ENCODE measurements around the gene SPAG9.

Gene SPAG9

DNA sequence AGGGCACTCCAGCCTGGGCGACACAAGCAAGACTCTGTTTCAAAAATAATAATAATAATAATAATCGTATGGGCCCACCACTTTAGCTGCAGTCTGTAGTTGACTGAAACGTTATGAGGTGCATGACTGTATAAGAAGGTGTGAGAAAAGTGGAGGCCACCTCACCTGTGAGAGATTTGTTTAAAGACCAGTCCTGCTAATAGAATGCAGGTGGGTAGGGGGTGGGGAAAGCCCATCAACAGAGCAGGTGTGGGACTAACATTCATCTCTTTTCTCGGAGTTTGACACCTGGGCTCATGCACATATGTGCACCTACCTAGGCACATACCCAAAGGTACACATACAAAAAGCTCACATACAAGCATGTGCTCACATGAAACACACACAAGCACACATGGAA, 186.5 kb downstream of the SPAG9 start:
- DNase-seq: no peak

DNA sequence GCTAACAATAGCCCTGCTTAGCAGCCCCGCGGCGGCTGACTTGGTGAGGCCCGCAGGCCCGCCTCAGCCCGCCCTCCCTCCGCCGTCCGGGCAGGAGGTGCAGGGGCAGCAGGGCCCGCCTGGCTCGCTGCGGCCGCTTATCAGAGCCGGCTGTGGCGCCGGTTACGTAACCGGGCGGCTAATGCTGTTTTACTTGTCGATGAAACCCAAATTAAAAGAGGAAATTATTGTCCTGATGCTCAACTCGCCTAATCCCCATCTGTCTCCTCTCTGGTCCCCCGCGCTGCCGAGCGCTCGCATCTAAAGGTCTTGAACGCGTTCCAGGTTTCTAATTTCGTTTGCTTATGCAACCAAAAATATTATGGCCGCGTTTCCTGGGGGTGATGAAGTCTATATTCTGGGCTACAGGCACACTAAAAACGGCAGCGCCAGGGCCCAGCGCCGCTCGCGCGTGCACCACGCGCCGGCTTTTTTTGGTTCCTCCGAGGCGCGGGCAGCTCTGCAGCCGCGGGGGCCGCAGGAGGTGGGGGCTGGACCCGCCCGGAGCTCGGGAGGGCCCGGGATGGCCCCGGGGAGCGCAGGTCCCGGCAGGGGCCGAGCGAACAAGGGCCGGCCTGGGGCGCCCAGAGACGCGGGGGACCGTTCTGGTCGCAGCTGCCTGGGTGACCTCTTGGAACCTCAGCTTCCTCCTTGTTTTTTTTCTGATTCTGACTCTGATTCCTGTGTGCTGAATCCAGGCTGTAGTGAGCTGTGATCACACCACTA, 189.3 kb downstream of the SPAG9 start:
- DNase-seq: peak; percentile 59

- no peak for DNase-seq
These were observed 192.0 kb downstream of the SPAG9 start for GRCh38 chr17:50928646-50929045.

GRCh38 chr17:50927287-50927686, 193.4 kb downstream of the SPAG9 start:
- no peak for DNase-seq

DNA sequence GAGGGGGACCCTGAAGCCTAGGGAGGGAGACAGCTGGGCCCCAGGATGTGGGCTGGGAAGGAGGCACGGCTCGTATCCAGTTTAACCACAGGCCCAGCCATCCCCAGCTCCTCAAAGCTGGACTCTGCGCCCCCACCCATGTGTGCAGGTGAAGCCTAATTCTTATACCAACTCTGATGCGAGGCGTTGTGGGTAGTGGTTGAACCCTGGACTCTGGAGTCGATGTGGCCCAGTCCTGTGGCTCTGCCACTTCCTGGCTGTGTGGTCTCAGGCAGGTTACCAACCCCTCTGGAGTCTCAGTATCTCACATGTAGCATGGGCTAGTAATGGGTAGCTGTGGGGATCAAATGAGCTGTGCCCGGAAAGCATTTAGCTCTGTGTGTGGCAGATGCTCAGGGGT, 194.1 kb downstream of the SPAG9 start:
- no peak for DNase-seq

GRCh38 chr17:50925296-50925891, 195.3 kb downstream of the SPAG9 start:
- DNase-seq: no peak

GRCh38 chr17:50924800-50925199, 195.9 kb downstream of the SPAG9 start:
- no peak for DNase-seq

GRCh38 chr17:50924300-50924699, 196.4 kb downstream of the SPAG9 start:
- no peak for DNase-seq

- DNase-seq: no peak
These were observed 197.1 kb downstream of the SPAG9 start for GRCh38 chr17:50923611-50924010.

DNA sequence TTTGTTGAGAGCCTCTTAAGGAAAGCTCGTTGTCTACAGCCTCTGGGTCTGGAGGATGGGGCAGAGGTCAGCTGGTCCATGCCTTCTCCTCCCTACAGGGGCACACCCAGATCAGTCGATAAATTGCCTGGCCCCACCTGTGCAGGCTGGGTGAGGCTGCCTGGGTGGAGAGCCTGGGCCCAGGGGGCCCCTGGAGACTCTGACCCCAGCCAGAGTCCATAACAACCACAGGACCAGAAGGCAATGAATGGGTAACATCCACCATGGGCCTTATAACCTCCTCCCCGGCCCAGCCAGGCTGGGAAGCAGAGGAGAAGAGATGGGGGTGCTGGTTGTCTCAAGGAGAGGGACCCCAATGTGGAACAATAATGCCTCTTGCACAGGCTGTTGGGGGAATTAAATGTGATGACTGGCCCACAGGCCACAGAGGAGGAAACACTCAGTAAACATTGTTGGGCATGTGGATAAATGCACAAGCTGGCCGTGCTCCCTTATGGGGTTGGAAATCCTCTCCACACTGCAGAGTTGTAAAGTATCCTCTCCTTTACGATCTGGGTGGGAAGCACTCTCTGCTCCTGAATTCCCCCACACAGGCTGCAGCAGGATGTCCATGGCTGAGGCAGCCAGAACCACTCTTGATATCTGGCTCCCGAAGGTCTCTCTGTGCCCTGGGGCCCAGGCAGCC, 197.8 kb downstream of the SPAG9 start:
- DNase-seq: no peak

- DNase-seq: no peak
These were observed 198.6 kb downstream of the SPAG9 start for GRCh38 chr17:50922107-50922506.

GRCh38 chr17:50920891-50921586, 199.6 kb downstream of the SPAG9 start:
- DNase-seq: no peak

- no peak for DNase-seq
These were observed 200.6 kb downstream of the SPAG9 start for GRCh38 chr17:50920041-50920410.

- peak; percentile 96 for DNase-seq
These were observed 201.2 kb downstream of the SPAG9 start for GRCh38 chr17:50919321-50920040.

DNA sequence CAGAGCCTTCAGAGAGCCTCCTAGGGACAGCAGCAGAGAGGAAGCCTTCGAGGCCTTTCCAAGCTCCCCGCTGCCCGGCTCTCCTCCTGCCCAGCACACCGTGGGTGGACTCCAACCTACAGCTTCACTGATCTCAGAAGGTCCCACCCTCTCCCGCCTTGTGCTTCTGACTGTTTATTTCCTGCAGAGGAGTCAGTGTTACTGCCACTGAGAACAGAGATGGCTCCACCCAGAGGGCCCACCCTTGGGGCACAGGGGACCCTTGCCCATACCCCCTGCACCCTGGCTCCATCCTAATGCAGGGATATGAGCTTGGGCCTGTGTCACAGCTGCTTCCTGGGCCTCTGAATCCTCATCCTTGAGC, 201.8 kb downstream of the SPAG9 start:
- DNase-seq: peak; percentile 54

DNA sequence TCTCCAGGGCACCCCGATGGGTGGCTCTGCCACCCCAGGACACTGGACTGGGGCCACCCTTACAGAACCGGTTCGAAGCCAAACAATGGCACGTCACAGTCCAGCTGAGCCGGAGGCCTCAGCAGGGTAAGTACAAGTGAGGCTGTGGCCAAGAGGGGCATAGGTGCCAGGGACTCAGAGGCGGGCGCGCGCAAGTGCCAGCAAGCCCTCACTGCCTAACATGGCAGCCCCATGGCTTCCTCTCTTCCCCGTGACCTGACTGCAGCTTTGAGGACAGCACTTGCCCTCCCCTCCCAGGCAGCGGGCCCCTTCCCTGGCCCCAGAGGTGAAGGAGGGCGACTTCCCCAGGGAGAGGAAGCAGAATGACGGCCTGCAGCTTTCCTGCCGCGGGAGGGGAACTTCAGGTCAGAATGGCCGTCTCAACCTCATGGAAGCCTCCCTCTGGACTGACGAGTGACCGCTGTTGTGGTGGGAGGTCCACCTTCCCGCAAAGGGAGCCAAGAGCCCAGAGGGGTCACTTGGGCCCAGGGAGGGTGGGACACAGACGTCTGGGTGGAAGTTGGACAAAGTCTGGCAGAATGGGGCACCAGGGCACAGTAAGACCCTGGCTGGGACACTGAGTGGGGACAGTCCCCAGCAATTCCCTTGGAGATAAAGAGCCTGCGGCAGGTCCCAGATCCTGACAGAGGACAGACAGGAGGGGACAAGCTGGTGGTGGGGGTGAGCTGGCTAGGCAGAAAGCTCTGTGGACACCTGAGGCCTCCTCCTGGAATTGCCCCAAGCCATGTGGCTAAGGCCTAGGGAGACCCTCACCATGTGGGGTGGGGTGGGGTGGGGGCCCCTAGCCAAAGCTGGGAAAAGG, 202.4 kb downstream of the SPAG9 start:
- peak; percentile 57 for DNase-seq

DNA sequence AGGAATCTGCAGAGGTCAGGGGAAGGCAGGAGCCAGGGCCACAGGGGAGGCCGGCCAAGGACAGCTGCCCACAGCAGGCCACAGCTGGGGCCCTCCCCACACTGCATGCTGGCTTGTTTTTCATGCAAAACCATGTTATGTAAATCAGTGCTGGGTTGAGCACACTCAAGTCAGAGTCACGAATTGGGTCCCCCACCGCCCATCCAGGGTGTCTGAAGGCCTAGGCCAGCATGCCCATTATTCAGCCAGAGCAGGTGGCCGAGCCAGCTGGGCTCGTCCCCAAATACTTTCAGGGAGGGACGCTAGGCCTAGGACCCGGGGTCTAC, 203.3 kb downstream of the SPAG9 start:
- no peak for DNase-seq

DNA sequence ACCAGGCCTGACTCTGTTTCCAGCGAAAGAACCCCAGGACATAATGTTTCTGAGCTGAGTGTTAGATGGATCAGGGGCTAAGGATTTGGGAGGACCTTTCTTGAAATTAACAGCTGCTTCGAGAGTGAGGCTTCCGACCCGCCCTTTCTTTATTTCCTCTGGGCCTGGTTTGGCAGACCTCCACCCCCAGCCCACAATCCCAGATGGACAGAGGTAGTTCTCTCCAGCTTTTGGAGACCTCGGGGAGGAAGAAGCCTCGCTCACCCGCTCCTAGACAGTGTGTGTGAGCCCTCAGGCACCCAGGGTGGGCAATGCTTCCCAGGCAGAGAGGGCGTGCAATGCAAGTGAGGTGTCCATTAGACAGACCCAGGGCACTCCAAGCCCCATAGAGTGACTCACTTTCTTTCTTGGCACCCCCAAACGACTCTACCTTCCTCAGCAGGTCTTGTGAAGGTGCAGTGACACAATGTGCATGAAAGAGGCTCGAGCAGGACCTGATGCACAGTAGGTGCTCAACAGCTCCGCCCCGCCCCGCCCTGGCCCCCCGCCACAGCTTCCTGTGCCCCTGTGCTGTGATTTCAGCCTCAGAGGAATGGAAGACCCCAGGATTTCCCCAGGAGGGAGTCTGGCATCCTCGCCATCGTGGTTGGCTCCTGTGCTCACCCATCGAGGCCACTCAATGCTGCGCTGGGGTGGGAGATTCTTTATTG, 203.8 kb downstream of the SPAG9 start:
- DNase-seq: no peak

GRCh38 chr17:50916026-50916707, 204.5 kb downstream of the SPAG9 start:
- no peak for DNase-seq

DNA sequence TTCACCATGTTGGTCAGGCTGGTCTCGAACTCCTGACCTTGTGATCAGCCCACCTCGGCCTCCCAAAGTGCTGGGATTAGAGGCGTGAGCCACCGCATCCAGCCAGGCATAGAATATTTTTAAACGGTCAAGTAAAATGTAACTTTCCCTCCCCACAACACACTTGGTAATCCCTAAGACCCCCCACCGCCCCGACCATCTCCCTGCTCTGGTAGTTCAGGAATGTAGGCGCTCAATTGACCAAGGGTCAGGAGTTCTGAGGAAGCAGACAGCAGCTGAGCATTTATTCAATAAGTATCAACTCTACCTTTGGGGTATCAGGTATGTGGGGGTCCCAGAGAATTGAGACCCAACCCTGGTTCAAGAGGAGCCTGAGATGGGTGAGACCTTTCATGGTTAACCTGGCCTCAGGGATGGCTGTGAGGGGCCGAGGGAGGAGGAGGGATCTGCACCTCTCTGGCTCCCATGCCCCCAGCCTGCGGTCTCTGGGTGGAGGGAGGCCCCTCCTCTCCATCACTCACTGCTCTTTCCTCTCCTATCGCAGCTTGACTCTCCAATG, 206.1 kb downstream of the SPAG9 start:
- no peak for DNase-seq

- no peak for DNase-seq
These were observed 207.5 kb downstream of the SPAG9 start for GRCh38 chr17:50913120-50913519.

Measured in CD4-positive, alpha-beta T cell treated with Interleukin-15 for 1 hour (primary cell).